A549 (cell line): ENCODE measurements around the gene PORCN. TPM values are rescaled to one million over a fixed set of nuclear protein-coding genes. Genes with fewer than 3 reads are reported as not detected.

Experiments used
- ATAC-seq, 2 experiments: fragments of 200-7000 bp in 1 of 2; fragments of >200 bp in 1 of 2; cut with Nextera tagmentation in 1 of 2; cut with Tn5 transposase in 1 of 2; 3 replicates each; pipeline versions ENCODE4 v1.8.0 to v1.9.1; 2018 to 2020; ENCODE audit warnings: mild to moderate bottlenecking in 1 of 2, moderate library complexity in 1 of 2
- CTCF ChIA-PET: fragments of 300-600 bp; sonication (Branson Sonifier 250); formaldehyde crosslinking; extraction: SDS; loops from one replicate; lab custom pipeline; 2021; ENCODE audit warnings: antibody characterized with exemption, inconsistent platforms; lab: Yijun Ruan, JAX
- POLR2A ChIA-PET: fragments of 350-600 bp; formaldehyde crosslinking; extraction: SDS; loops from one replicate; lab custom pipeline; 2021; ENCODE audit warnings: antibody characterized with exemption, inconsistent platforms; lab: Yijun Ruan, JAX
- DNase-seq, 2 experiments: peaks; one replicate each; pipeline versions ENCODE4 v3.0.0 to v3.0.0-alpha.2; 2011 to 2016; ENCODE audit warnings: low read depth in 1 of 2, low spot score in 1 of 2
- FAIRE-seq: peaks from 2 replicates; lab custom pipeline; 2011; peaks lifted over from hg19 to GRCh38; lab: Jason Lieb, UNC
- H3K27ac ChIP-seq, 2 experiments: fragments of >200 bp; sonication (Bioruptor Twin); formaldehyde crosslinking; 3 replicates each; pipeline ENCODE4 v1.5.1; 2016 to 2017
- H3K4me1 ChIP-seq: fragments of >200 bp; sonication (Bioruptor Twin); formaldehyde crosslinking; 3 replicates; pipeline ENCODE4 v1.6.1; 2016
- H3K4me2 ChIP-seq: fragments of >200 bp; sonication (Bioruptor Twin); formaldehyde crosslinking; 3 replicates; pipeline ENCODE4 v1.6.1; 2016
- H3K4me3 ChIP-seq: fragments of >200 bp; sonication (Bioruptor Twin); formaldehyde crosslinking; 3 replicates; pipeline ENCODE4 v1.5.1; 2016
- H3K9me3 ChIP-seq: fragments of >200 bp; sonication (Bioruptor Twin); formaldehyde crosslinking; 3 replicates; pipeline ENCODE4 v1.6.1; 2016
- BHLHE40 ChIP-seq: IDR thresholded peaks from 2 replicates; pipeline ENCODE4 v1.6.1; 2012; ENCODE audit warnings: low read depth, low read length, inconsistent platforms
- CBX2 ChIP-seq: fragments of 200-600 bp; sonication (generic); IDR thresholded peaks from 2 replicates; pipeline ENCODE4 v1.6.1; 2016; ENCODE audit warnings: low read depth, mild to moderate bottlenecking, borderline replicate concordance
- CHD4 ChIP-seq: fragments of 200-600 bp; sonication (generic); IDR thresholded peaks from 2 replicates; pipeline ENCODE4 v1.6.1; 2016; ENCODE audit warnings: antibody characterized with exemption, mild to moderate bottlenecking, borderline replicate concordance
- E2F6 ChIP-seq: IDR thresholded peaks from 2 replicates; pipeline ENCODE4 v1.6.1; 2012; ENCODE audit warnings: low read depth, borderline replicate concordance
- ELK1 ChIP-seq: fragments of 150-350 bp; IDR thresholded peaks from 2 replicates; pipeline ENCODE4 v1.6.1; 2014; ENCODE audit warnings: low read depth, mild to moderate bottlenecking, low read length
- EP300 ChIP-seq, 2 experiments: fragments of >200 bp; sonication (Bioruptor Twin); formaldehyde crosslinking; IDR thresholded peaks; 2 replicates in 1 of 2; 3 replicates in 1 of 2; pipeline ENCODE4 v1.6.1; 2016 to 2017
- ESRRA ChIP-seq: fragments of 150-350 bp; IDR thresholded peaks from 2 replicates; pipeline ENCODE4 v1.6.1; 2014; ENCODE audit warnings: mild to moderate bottlenecking, low read length, borderline replicate concordance
- FOSB ChIP-seq: fragments of 250-450 bp; sonication (Bioruptor Pico); IDR thresholded peaks from 2 replicates; pipeline ENCODE4 v1.5.0; 2020; ENCODE audit warnings: mild to moderate bottlenecking, moderate library complexity
- FOSL2 ChIP-seq, 2 experiments: fragments of 450-650 bp in 1 of 2; fragments of >200 bp in 1 of 2; sonication (Bioruptor Twin) in 1 of 2; formaldehyde crosslinking; IDR thresholded peaks; 2 replicates each; pipeline versions ENCODE4 v1.5.0 to v1.6.1; 2016 to 2020; ENCODE audit warnings: mild to moderate bottlenecking in 1 of 2, moderate library complexity in 1 of 2
- GATA3 ChIP-seq: IDR thresholded peaks from 2 replicates; pipeline ENCODE4 v1.6.1; 2012; ENCODE audit warnings: borderline replicate concordance
- HES2 ChIP-seq: fragments of >200 bp; sonication (Bioruptor Twin); formaldehyde crosslinking; IDR thresholded peaks from 2 replicates; pipeline ENCODE4 v1.6.1; 2016
- HOXA7 ChIP-seq: fragments of 250-450 bp; sonication (Bioruptor Pico); IDR thresholded peaks from 2 replicates; pipeline ENCODE4 v1.5.0; 2020; ENCODE audit warnings: mild to moderate bottlenecking, moderate library complexity
- JUN ChIP-seq, 2 experiments: fragments of >200 bp; sonication (Bioruptor Twin); formaldehyde crosslinking; IDR thresholded peaks; 2 replicates in 1 of 2; 3 replicates in 1 of 2; pipeline ENCODE4 v1.6.1; 2016 to 2017
- KDM5A ChIP-seq: fragments of 200-600 bp; sonication (generic); IDR thresholded peaks from 2 replicates; pipeline ENCODE4 v1.6.1; 2016; ENCODE audit warnings: antibody characterized with exemption, mild to moderate bottlenecking
- MAX ChIP-seq: IDR thresholded peaks from 2 replicates; pipeline ENCODE4 v1.6.1; 2012
- MAZ ChIP-seq: fragments of 150-350 bp; IDR thresholded peaks from 2 replicates; pipeline ENCODE4 v1.6.1; 2014; ENCODE audit warnings: antibody characterized with exemption, low read depth, low read length, borderline replicate concordance
- MYC ChIP-seq: IDR thresholded peaks from 2 replicates; pipeline ENCODE4 v1.6.1; 2012; ENCODE audit warnings: mild to moderate bottlenecking, inconsistent platforms, low read length, improper control_type of control experiment, borderline replicate concordance
- NPAS2 ChIP-seq: fragments of 250-450 bp; sonication (Bioruptor Pico); IDR thresholded peaks from 2 replicates; pipeline ENCODE4 v1.8.0; 2022; ENCODE audit warnings: mild to moderate bottlenecking, moderate library complexity, borderline replicate concordance
- NR3C1 ChIP-seq: fragments of >200 bp; sonication (Bioruptor Twin); formaldehyde crosslinking; IDR thresholded peaks from 3 replicates; pipeline ENCODE4 v1.6.1; 2017
- PHF8 ChIP-seq: fragments of 200-600 bp; sonication (generic); IDR thresholded peaks from 2 replicates; pipeline ENCODE4 v1.6.1; 2016; ENCODE audit warnings: low read depth, mild to moderate bottlenecking, antibody characterized with exemption, moderate library complexity, borderline replicate concordance
- POLR2A ChIP-seq: IDR thresholded peaks from 2 replicates; pipeline ENCODE4 v1.6.1; 2012; ENCODE audit warnings: mild to moderate bottlenecking, low read length
- RAD21 ChIP-seq, 2 experiments: fragments of >200 bp in 1 of 2; sonication (Bioruptor Twin) in 1 of 2; formaldehyde crosslinking in 1 of 2; IDR thresholded peaks in 1 of 2; conservative IDR thresholded peaks in 1 of 2; 2 replicates in 1 of 2; 3 replicates in 1 of 2; pipeline ENCODE4 v1.6.1; 2012 to 2018; ENCODE audit warnings: inconsistent platforms in 1 of 2
- RFX5 ChIP-seq: fragments of 450-650 bp; IDR thresholded peaks from 2 replicates; pipeline ENCODE4 v1.7.1; 2014; ENCODE audit warnings: antibody characterized with exemption, mild to moderate bottlenecking, moderate library complexity
- RNF2 ChIP-seq: fragments of 200-600 bp; sonication (generic); IDR thresholded peaks from 2 replicates; pipeline ENCODE4 v1.6.1; 2016; ENCODE audit warnings: low read depth, mild to moderate bottlenecking, antibody characterized with exemption, moderate library complexity, borderline replicate concordance
- WGBS: methylation state at CpG from one replicate; pipeline ENCODE4 v1.1.6; 2017; ENCODE audit errors: missing lambda C conversion rate; 5-methylcytosine and 5-hydroxymethylcytosine counted together
- polyA plus RNA-seq, 4 experiments: library from polyadenylated mRNA; depleted of rRNA in 3 of 4; stranded (reverse); fragments of >200 nt; fragmentation: RNase III in 1 of 4; extraction: RNeasy Plus Mini Kit Qiagen cat#74134 plus additional on column Dnase treatment in 1 of 4; gene quantifications; 2 replicates in 3 of 4; 3 replicates in 1 of 4; pipeline ENCODE4 v1.2.3, GENCODE V29; 2011 to 2017

PORCN gene
- polyA plus RNA-seq, 2 of the 4 experiments (the other 2 are of a cell fraction): 9.4 to 18.6 TPM

GRCh38 chrX:48474581-48474980 lies 34.2 kb upstream of the PORCN start:
- no peak for FAIRE-seq
- peak overlapping the region; percentile 84 for H3K4me2 ChIP-seq
- peak overlapping the region; percentile 84 to 95 for H3K27ac ChIP-seq
- H3K4me1 ChIP-seq: peaks cover 15% of the 10 kb centered on the region
- ChIA-PET CTCF (interaction anchor here (0.5 to 2.1 kb wide), 11 partner anchors 15 to 391 kb away, joined by 3 to 7 read pairs (median 3); no protein-coding TSS in a partner anchor), POLR2A (no interaction called here)
- H3K4me3 ChIP-seq: peak overlapping the region; percentile 89; the same call in 2 of the 3 replicates
- DNase-seq: no peak
- 87% methylated on average over 6 of the region's 6 CpGs for WGBS
- no peaks in the 10 kb centered on the region for H3K9me3 ChIP-seq
- no peak for TF ChIP-seq ELK1
- TF ChIP-seq MAZ: no peak
- no peak for TF ChIP-seq NPAS2 (CRISPR knock-in tag)
- TF ChIP-seq RAD21 (conservative IDR thresholded peaks at IDR 0.05 in 1 of 2, IDR thresholded peaks at IDR 0.05 in 1 of 2): no peak
- no peak for TF ChIP-seq MAX
- TF ChIP-seq ESRRA: no peak
- no peak for TF ChIP-seq FOSL2 (IDR thresholded peaks at IDR 0.05)
- no peak for TF ChIP-seq FOSL2 (CRISPR knock-in tag; IDR thresholded peaks at IDR 0.05)
- no peak for TF ChIP-seq HOXA7
- TF ChIP-seq HES2: no peak
- no peak for TF ChIP-seq EP300 (IDR thresholded peaks at IDR 0.05)
- no peak for TF ChIP-seq NR3C1
- TF ChIP-seq CHD4: no peak
- TF ChIP-seq GATA3: no peak
- TF ChIP-seq CBX2: no peak
- TF ChIP-seq PHF8: no peak
- TF ChIP-seq JUN (IDR thresholded peaks at IDR 0.05): no peak
- TF ChIP-seq RFX5: no peak
- no peak for TF ChIP-seq FOSB
- ATAC-seq: no peak

GRCh38 chrX:48475296-48475695 lies 33.5 kb upstream of the PORCN start:
- Histone ChIP-seq H3K4me1 (peaks cover 15% of the 10 kb centered on the region), H3K4me2 (peak overlapping the region; percentile 84), H3K4me3 (peak overlapping the region; percentile 89), H3K27ac (peak overlapping the region; percentile 84 to 95), H3K9me3 (no peaks in the 10 kb centered on the region)
- TF ChIP-seq JUN (IDR thresholded peaks at IDR 0.05): no peak
- 0 out of 2 replicates have a peak, but pooled peaks have one; percentile 22 for TF ChIP-seq MYC
- TF ChIP-seq RNF2: no peak
- POLR2A ChIA-PET: no interaction called here
- WGBS: 4% methylated on average over 3 of the region's 5 CpGs
- FAIRE-seq (no peak), ATAC-seq (peak in 1 of 2 experiments; percentile 45; a peak in 2 of 6 replicates), DNase-seq (no peak)
- CTCF ChIA-PET: interaction anchor here (1.3 to 2.1 kb wide), 2 partner anchors 35 to 38 kb away, joined by 3 to 7 read pairs; no protein-coding TSS in a partner anchor

- DNase-seq (peak; percentile 84 to 90), FAIRE-seq (no peak), ATAC-seq (peak; percentile 92 to 95)
- Histone ChIP-seq H3K4me1 (peaks cover 15% of the 10 kb centered on the region), H3K9me3 (no peaks in the 10 kb centered on the region), H3K27ac (peak within 1 kb of the TSS; percentile 84 to 95), H3K4me3 (peak within 1 kb of the TSS; percentile 89), H3K4me2 (peak within 1 kb of the TSS; percentile 84)
- POLR2A ChIA-PET: no interaction called here
- WGBS: 0% methylated on average over 30 of the region's 75 CpGs
- CTCF ChIA-PET: interaction anchor here (2.1 kb wide), 1 partner anchor 35 kb away, joined by 7 read pairs; no protein-coding TSS in a partner anchor
- TF ChIP-seq CHD4 (no peak), E2F6 (peak; percentile 55; the same call in 1 of the 2 replicates), BHLHE40 (0 out of 2 replicates have a peak, but pooled peaks have one; percentile 30), PHF8 (peak; percentile 67; the same call in 1 of the 2 replicates), FOSL2 (IDR thresholded peaks at IDR 0.05) (no peak), FOSL2 (CRISPR knock-in tag; IDR thresholded peaks at IDR 0.05) (no peak), FOSB (no peak), MAX (peak; percentile 89), KDM5A (no peak), MYC (0 out of 2 replicates have a peak, but pooled peaks have one; percentile 12), JUN (IDR thresholded peaks at IDR 0.05) (peak; percentile 47 to 53; a peak in 3 of 5 replicates), POLR2A (peak; percentile 57), RAD21 (conservative IDR thresholded peaks at IDR 0.05 in 1 of 2, IDR thresholded peaks at IDR 0.05 in 1 of 2) (no peak)
These were observed 32.8 kb upstream of the PORCN start, which contains the start of gene FTSJ1 for GRCh38 chrX:48475774-48476577. Gene FTSJ1, plus strand, starts transcription at chrX:48476199. Its CDS starts 1,849 bp downstream, at chrX:48478048.
